GM13976 (cell line): ENCODE data around the gene S100A6.

Experiments
- DNase-seq: peaks from one replicate; pipeline ENCODE4 v3.0.0; 2012; ENCODE audit warnings: low spot score
- CTCF ChIP-seq: IDR thresholded peaks from 2 replicates; pipeline ENCODE4 v1.5.1; 2012; ENCODE audit warnings: borderline replicate concordance, mild to moderate bottlenecking; ENCODE audit not compliant: insufficient read depth; ENCODE audit errors: extremely low read depth, missing control alignments, control extremely low read depth
- in situ Hi-C: fragments of 300-500 bp; cut with MboI; formaldehyde crosslinking; loops from one replicate; pipeline ENCODE4 v1.12.0; 2022; ENCODE audit warnings: low sequenced_read_pairs, mixed read lengths, inconsistent platforms; ENCODE audit not compliant: unreplicated experiment

The S100A6 gene

GRCh38 chr1:153556348-153556747 lies 20.6 kb upstream of the S100A6 start:
- in situ Hi-C loops, result no loop called here
- no peak for DNase-seq
- no peak for TF ChIP-seq CTCF

GRCh38 chr1:153553830-153554541 lies 18.2 kb upstream of the S100A6 start:
- in situ Hi-C loops, result no loop called here
- DNase-seq, result no peak

GRCh38 chr1:153553096-153553495 lies 17.3 kb upstream of the S100A6 start:
- no peak for TF ChIP-seq CTCF
- in situ Hi-C loops, result no loop called here
- no peak for DNase-seq

More at GRCh38 chr1:153553830-153554541, 18.2 kb upstream of the S100A6 start:
- no peak for TF ChIP-seq CTCF

- in situ Hi-C loops, result no loop called here
- DNase-seq, result no peak
- no peak for TF ChIP-seq CTCF
Measured at GRCh38 chr1:153552335-153552734, 16.5 kb upstream of the S100A6 start.

GRCh38 chr1:153550827-153551500 lies 15.2 kb upstream of the S100A6 start:
- DNase-seq, result no peak
- in situ Hi-C loops, result no loop called here
- TF ChIP-seq CTCF, result no peak

- in situ Hi-C loops, result no loop called here
- no peak for DNase-seq
- TF ChIP-seq CTCF, result no peak
Measured at GRCh38 chr1:153550398-153550758, 14.6 kb upstream of the S100A6 start.
